A549 (cell line): Measurements from ENCODE around the gene GPR32. TPM values are rescaled to one million over a fixed set of nuclear protein-coding genes. Genes with fewer than 3 reads are reported as not detected.

Source experiments
- ATAC-seq, 2 experiments: fragments of 200-7000 bp in 1 of 2; fragments of >200 bp in 1 of 2; cut with Nextera tagmentation in 1 of 2; cut with Tn5 transposase in 1 of 2; 3 replicates each; pipeline versions ENCODE4 v1.8.0 to v1.9.1; 2018 to 2020; ENCODE audit warnings: mild to moderate bottlenecking in 1 of 2, moderate library complexity in 1 of 2
- CTCF ChIA-PET: fragments of 300-600 bp; sonication (Branson Sonifier 250); formaldehyde crosslinking; extraction: SDS; loops from one replicate; lab custom pipeline; 2021; ENCODE audit warnings: antibody characterized with exemption, inconsistent platforms; lab: Yijun Ruan, JAX
- POLR2A ChIA-PET: fragments of 350-600 bp; formaldehyde crosslinking; extraction: SDS; loops from one replicate; lab custom pipeline; 2021; ENCODE audit warnings: antibody characterized with exemption, inconsistent platforms; lab: Yijun Ruan, JAX
- DNase-seq, 2 experiments: peaks; one replicate each; pipeline versions ENCODE4 v3.0.0 to v3.0.0-alpha.2; 2011 to 2016; ENCODE audit warnings: low read depth in 1 of 2, low spot score in 1 of 2
- FAIRE-seq: peaks from 2 replicates; lab custom pipeline; 2011; peaks lifted over from hg19 to GRCh38; lab: Jason Lieb, UNC
- H3K27ac ChIP-seq, 2 experiments: fragments of >200 bp; sonication (Bioruptor Twin); formaldehyde crosslinking; 3 replicates each; pipeline ENCODE4 v1.5.1; 2016 to 2017
- H3K4me1 ChIP-seq: fragments of >200 bp; sonication (Bioruptor Twin); formaldehyde crosslinking; 3 replicates; pipeline ENCODE4 v1.6.1; 2016
- H3K4me2 ChIP-seq: fragments of >200 bp; sonication (Bioruptor Twin); formaldehyde crosslinking; 3 replicates; pipeline ENCODE4 v1.6.1; 2016
- H3K4me3 ChIP-seq: fragments of >200 bp; sonication (Bioruptor Twin); formaldehyde crosslinking; 3 replicates; pipeline ENCODE4 v1.5.1; 2016
- H3K9me3 ChIP-seq: fragments of >200 bp; sonication (Bioruptor Twin); formaldehyde crosslinking; 3 replicates; pipeline ENCODE4 v1.6.1; 2016
- CBX8 ChIP-seq: fragments of 200-600 bp; sonication (generic); IDR thresholded peaks from 2 replicates; pipeline ENCODE4 v1.6.1; 2016
- CEBPB ChIP-seq, 2 experiments: fragments of >200 bp in 1 of 2; sonication (Bioruptor Twin) in 1 of 2; formaldehyde crosslinking in 1 of 2; IDR thresholded peaks; 2 replicates each; pipeline ENCODE4 v1.6.1; 2012 to 2016
- EHMT2 ChIP-seq: fragments of 200-600 bp; sonication (generic); IDR thresholded peaks from 2 replicates; pipeline ENCODE4 v1.6.1; 2016; ENCODE audit warnings: antibody characterized with exemption, low read depth, mild to moderate bottlenecking, moderate library complexity
- EP300 ChIP-seq, 2 experiments: fragments of >200 bp; sonication (Bioruptor Twin); formaldehyde crosslinking; IDR thresholded peaks; 2 replicates in 1 of 2; 3 replicates in 1 of 2; pipeline ENCODE4 v1.6.1; 2016 to 2017
- FOSB ChIP-seq: fragments of 250-450 bp; sonication (Bioruptor Pico); IDR thresholded peaks from 2 replicates; pipeline ENCODE4 v1.5.0; 2020; ENCODE audit warnings: mild to moderate bottlenecking, moderate library complexity
- HOXB13 ChIP-seq: fragments of 250-450 bp; sonication (Bioruptor Pico); IDR thresholded peaks from 2 replicates; pipeline ENCODE4 v1.5.0; 2020; ENCODE audit warnings: low read depth, mild to moderate bottlenecking, moderate library complexity
- JUN ChIP-seq, 2 experiments: fragments of >200 bp; sonication (Bioruptor Twin); formaldehyde crosslinking; IDR thresholded peaks; 2 replicates in 1 of 2; 3 replicates in 1 of 2; pipeline ENCODE4 v1.6.1; 2016 to 2017
- KDM1A ChIP-seq: fragments of 200-600 bp; sonication (generic); IDR thresholded peaks from 2 replicates; pipeline ENCODE4 v1.6.1; 2016; ENCODE audit warnings: low read depth, mild to moderate bottlenecking
- KDM5A ChIP-seq: fragments of 200-600 bp; sonication (generic); IDR thresholded peaks from 2 replicates; pipeline ENCODE4 v1.6.1; 2016; ENCODE audit warnings: antibody characterized with exemption, mild to moderate bottlenecking
- MAFK ChIP-seq: fragments of 450-650 bp; IDR thresholded peaks from 2 replicates; pipeline ENCODE4 v1.6.1; 2014; ENCODE audit not compliant: partially characterized antibody
- MYC ChIP-seq: IDR thresholded peaks from 2 replicates; pipeline ENCODE4 v1.6.1; 2012; ENCODE audit warnings: mild to moderate bottlenecking, inconsistent platforms, low read length, improper control_type of control experiment, borderline replicate concordance
- NPAS2 ChIP-seq: fragments of 250-450 bp; sonication (Bioruptor Pico); IDR thresholded peaks from 2 replicates; pipeline ENCODE4 v1.8.0; 2022; ENCODE audit warnings: mild to moderate bottlenecking, moderate library complexity, borderline replicate concordance
- NR3C1 ChIP-seq: fragments of >200 bp; sonication (Bioruptor Twin); formaldehyde crosslinking; IDR thresholded peaks from 3 replicates; pipeline ENCODE4 v1.6.1; 2017
- POLR2AphosphoS2 ChIP-seq: conservative IDR thresholded peaks from 2 replicates; pipeline ENCODE4 v1.6.1; 2012; ENCODE audit warnings: low read length, improper control_type of control experiment, inconsistent platforms
- RARB ChIP-seq: fragments of 250-450 bp; sonication (Bioruptor Pico); IDR thresholded peaks from 2 replicates; pipeline ENCODE4 v1.8.0; 2021; ENCODE audit warnings: mild to moderate bottlenecking, moderate library complexity
- ZNF302 ChIP-seq: fragments of 250-450 bp; sonication (Bioruptor Pico); IDR thresholded peaks from 2 replicates; pipeline ENCODE4 v1.9.0; 2021; ENCODE audit warnings: inconsistent platforms, mild to moderate bottlenecking, moderate library complexity
- WGBS: methylation state at CpG from one replicate; pipeline ENCODE4 v1.1.6; 2017; ENCODE audit errors: missing lambda C conversion rate; 5-methylcytosine and 5-hydroxymethylcytosine counted together
- polyA plus RNA-seq, 4 experiments: library from polyadenylated mRNA; depleted of rRNA in 3 of 4; stranded (reverse); fragments of >200 nt; fragmentation: RNase III in 1 of 4; extraction: RNeasy Plus Mini Kit Qiagen cat#74134 plus additional on column Dnase treatment in 1 of 4; gene quantifications; 2 replicates in 3 of 4; 3 replicates in 1 of 4; pipeline ENCODE4 v1.2.3, GENCODE V29; 2011 to 2017
- TF ChIP-seq, protein P1 (sequence below): IDR thresholded peaks from 2 replicates; pipeline ENCODE4 v1.6.1; 2012
- TF ChIP-seq, protein P2 (sequence below): fragments of 450-650 bp; IDR thresholded peaks from 2 replicates; pipeline ENCODE4 v1.6.1; 2014; ENCODE audit warnings: antibody characterized with exemption
- TF ChIP-seq, protein P3 (sequence below): fragments of >200 bp; sonication (Bioruptor Twin); formaldehyde crosslinking; IDR thresholded peaks from 2 replicates; pipeline ENCODE4 v1.6.1; 2016
- TF ChIP-seq, protein P4 (sequence below): fragments of 250-450 bp; sonication (Bioruptor Pico); IDR thresholded peaks from 2 replicates; pipeline ENCODE4 v1.5.0; 2021; ENCODE audit warnings: mild to moderate bottlenecking, moderate library complexity, borderline replicate concordance

Gene GPR32
- polyA plus RNA-seq, 2 of the 4 experiments (the other 2 are of a cell fraction) = not detected

DNA sequence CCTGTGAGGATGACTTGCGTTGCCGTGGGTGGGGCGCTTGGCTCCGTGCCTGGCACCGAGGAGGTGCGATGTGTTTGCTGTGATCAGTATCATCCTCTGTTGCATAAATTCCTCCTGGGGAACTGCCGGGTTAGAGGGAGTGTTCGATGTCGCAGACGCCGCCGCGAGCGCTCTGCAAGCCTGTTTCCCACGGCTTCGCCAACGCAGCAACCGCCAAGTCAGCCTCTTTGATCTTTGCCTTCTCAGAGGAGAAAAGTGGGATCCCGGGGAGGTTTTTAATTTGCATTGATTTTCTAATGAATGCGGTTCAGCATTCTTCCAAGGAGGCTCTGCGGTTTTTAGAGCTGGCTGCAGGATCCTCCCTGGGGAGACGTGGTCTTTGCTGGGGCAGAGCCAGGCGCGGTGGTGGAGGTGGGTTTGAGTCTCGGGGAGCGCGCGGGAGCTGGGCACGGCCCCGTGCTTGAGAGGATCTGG lies 7.6 kb downstream of the GPR32 start:
- CTCF ChIA-PET = interaction anchor here (0.6 to 14.0 kb wide), 13 partner anchors 9 to 405 kb away, joined by 3 to 272 read pairs (median 8); partner anchors contain the start of genes CLEC11A and SHANK1
- Histone ChIP-seq H3K9me3 (peaks cover 10% of the 10 kb centered on the region), H3K4me3 (peak overlapping the region; percentile 29; the same call in 2 of the 3 replicates), H3K4me2 (peak overlapping the region; percentile 72), H3K4me1 (peaks cover 14% of the 10 kb centered on the region; the same call in 1 of the 3 replicates), H3K27ac (no peak overlapping the region)
- FAIRE-seq (no peak), DNase-seq (peak in 1 of 2 experiments; percentile 71), ATAC-seq (peak; percentile 36 to 62; a peak in 5 of 6 replicates)
- POLR2A ChIA-PET = interaction anchor here (1.2 to 2.2 kb wide), 2 partner anchors 27 to 53 kb away, joined by 3 to 8 read pairs; no protein-coding TSS in a partner anchor
- 3% methylated on average over 30 of the region's 30 CpGs for WGBS
- TF ChIP-seq MAFK = peak; percentile 8
- no peak for TF ChIP-seq NR3C1

DNA sequence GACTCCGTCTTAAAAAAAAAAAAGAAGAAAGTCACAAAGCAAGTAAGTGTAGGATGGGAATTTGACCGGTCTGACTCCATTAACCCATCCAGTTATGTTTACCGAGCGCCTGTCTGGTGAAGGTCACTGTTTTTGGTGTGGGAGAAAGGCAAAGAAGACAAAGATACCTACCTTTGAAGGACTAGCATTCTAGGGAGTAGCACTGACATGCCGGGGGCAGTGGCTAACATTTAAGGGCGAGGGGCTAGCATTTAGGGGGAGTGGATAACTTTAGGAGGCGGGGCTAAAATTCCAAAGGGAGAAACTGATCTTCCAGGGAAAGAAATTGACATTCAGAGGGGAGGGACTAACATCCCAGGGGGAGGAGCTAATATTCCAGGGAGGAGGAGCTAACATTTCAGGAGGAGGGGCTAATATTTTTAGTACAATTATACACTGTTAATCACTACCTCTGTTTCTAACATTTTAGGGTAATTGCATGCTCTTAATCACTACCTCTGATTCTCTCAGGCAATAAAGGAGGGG lies 8.7 kb downstream of the GPR32 start:
- CTCF ChIA-PET = interaction anchor here (0.7 to 14.0 kb wide), 13 partner anchors 8 to 631 kb away, joined by 3 to 272 read pairs (median 5); partner anchors contain the start of genes CLEC11A, GPR32 and SHANK1
- Histone ChIP-seq H3K27ac (no peak overlapping the region), H3K4me1 (peaks cover 20% of the 10 kb centered on the region; the same call in 2 of the 3 replicates), H3K4me2 (peak overlapping the region; percentile 72; the same call in 2 of the 3 replicates), H3K9me3 (peaks cover 10% of the 10 kb centered on the region), H3K4me3 (no peak overlapping the region)
- FAIRE-seq = no peak
- no peak for ATAC-seq
- POLR2A ChIA-PET = interaction anchor here (0.9 to 4.0 kb wide), 2 partner anchors 54 to 121 kb away, joined by 3 to 25 read pairs; no protein-coding TSS in a partner anchor
- 34% methylated on average over 7 of the region's 7 CpGs for WGBS
- no peak for DNase-seq
- TF ChIP-seq FOSB (CRISPR knock-in tag) (no peak), MYC (no peak), JUN (IDR thresholded peaks at IDR 0.05) (no peak), HOXB13 (no peak), EHMT2 (no peak), CEBPB (IDR thresholded peaks at IDR 0.05) (no peak), CBX8 (no peak), POLR2AphosphoS2 (no peak), ZNF302 (CRISPR knock-in tag) (no peak), KDM1A (no peak), RARB (CRISPR knock-in tag) (no peak), NPAS2 (CRISPR knock-in tag) (no peak), KDM5A (no peak), EP300 (IDR thresholded peaks at IDR 0.05) (no peak)
- TF ChIP-seq, protein P1, sequence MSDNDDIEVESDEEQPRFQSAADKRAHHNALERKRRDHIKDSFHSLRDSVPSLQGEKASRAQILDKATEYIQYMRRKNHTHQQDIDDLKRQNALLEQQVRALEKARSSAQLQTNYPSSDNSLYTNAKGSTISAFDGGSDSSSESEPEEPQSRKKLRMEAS = no peak
- TF ChIP-seq, protein P2, sequence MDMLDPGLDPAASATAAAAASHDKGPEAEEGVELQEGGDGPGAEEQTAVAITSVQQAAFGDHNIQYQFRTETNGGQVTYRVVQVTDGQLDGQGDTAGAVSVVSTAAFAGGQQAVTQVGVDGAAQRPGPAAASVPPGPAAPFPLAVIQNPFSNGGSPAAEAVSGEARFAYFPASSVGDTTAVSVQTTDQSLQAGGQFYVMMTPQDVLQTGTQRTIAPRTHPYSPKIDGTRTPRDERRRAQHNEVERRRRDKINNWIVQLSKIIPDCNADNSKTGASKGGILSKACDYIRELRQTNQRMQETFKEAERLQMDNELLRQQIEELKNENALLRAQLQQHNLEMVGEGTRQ = no peak
- TF ChIP-seq, protein P3, sequence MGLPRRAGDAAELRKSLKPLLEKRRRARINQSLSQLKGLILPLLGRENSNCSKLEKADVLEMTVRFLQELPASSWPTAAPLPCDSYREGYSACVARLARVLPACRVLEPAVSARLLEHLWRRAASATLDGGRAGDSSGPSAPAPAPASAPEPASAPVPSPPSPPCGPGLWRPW = no peak
- TF ChIP-seq, protein P4, sequence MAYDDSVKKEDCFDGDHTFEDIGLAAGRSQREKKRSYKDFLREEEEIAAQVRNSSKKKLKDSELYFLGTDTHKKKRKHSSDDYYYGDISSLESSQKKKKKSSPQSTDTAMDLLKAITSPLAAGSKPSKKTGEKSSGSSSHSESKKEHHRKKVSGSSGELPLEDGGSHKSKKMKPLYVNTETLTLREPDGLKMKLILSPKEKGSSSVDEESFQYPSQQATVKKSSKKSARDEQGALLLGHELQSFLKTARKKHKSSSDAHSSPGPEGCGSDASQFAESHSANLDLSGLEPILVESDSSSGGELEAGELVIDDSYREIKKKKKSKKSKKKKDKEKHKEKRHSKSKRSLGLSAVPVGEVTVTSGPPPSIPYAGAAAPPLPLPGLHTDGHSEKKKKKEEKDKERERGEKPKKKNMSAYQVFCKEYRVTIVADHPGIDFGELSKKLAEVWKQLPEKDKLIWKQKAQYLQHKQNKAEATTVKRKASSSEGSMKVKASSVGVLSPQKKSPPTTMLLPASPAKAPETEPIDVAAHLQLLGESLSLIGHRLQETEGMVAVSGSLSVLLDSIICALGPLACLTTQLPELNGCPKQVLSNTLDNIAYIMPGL (CRISPR knock-in tag) = no peak
